Muscle of arm (tissue), 12 donors: ENCODE measurements around the gene CACNA1B. TPM values are rescaled to one million over a fixed set of nuclear protein-coding genes. Genes with fewer than 3 reads are reported as not detected.
"Not testable (repeated sequence)": the region's sequence is repeated elsewhere in the genome, so short reads cannot be mapped to it uniquely, and the experiment has no call there.

Experiments
- DNase-seq: peaks from one replicate; pipeline ENCODE4 v3.0.0-alpha.2; 2013
- polyA plus RNA-seq, 12 donors: library from polyadenylated mRNA; unstranded; fragments of 120-200 nt; gene quantifications; one replicate each; pipeline ENCODE4 v1.2.1, GENCODE V29; 2013; ENCODE audit not compliant: insufficient read length in 12 of 12

Gene CACNA1B
- polyA plus RNA-seq, 12 donors: 0.28 to 1.2 (median 0.59) TPM; not detected in 2

DNA sequence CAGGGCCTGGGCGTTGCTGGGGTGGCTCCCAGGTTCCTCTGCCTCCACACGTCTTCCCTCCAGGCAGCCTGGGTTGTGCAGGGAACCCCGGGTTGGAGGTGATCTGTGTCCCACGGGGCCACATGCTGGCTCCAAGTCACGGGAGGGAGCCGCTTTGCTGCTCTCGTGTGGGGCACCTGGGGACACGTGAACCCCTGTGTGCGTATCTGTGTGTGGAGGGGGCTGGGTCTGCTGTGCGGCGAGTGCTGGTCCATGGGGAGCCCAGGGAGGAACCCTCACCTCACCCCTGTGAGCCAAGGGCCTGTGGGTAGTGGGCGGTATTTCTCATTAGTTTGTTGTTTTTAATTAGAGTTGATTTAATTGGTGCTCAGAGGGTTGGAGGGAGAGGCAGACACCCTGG is 7.5 kb downstream of the CACNA1B start:
- DNase-seq: not testable (repeated sequence)

DNA sequence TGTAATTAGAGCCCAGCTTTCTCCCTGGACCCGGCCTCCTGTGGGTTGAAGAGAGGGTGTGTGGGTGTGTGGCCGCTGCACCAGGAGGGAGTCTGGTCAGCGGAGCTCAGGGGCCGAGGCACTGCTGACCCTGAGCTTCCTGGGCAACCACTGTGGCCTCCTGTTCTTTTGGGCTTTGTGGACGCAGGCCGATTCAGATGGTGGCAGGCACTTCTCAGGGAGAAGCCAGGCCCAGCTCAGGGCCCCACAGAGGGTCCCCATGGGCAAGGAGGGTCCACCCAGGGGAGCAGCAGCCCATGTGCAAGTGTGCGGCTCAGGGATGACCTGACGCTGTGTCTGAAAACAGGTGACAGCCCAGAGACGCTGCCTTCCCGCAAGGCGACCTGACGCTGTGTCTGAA is 11.0 kb downstream of the CACNA1B start:
- not testable (repeated sequence) for DNase-seq

DNA sequence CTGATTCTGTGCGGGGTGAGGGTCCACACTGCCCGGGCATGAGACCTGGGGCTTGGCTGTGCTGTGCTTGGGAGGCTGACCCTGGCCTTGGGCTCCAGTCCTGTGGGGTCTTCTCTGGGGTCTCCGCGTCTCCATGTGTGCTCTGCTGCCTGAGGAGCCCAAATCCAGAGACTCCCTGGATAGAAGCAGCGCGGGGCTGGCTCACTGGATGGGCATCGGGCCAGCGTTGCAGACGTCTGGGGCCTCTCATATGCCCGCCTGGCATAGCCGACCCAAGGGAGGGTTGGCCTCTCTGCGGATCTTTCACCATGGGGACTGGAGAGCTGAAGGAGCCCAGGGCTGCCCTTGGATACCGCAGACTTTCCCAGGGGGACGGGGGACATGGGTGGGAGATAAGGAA is 12.4 kb downstream of the CACNA1B start:
- not testable (repeated sequence) for DNase-seq

DNA sequence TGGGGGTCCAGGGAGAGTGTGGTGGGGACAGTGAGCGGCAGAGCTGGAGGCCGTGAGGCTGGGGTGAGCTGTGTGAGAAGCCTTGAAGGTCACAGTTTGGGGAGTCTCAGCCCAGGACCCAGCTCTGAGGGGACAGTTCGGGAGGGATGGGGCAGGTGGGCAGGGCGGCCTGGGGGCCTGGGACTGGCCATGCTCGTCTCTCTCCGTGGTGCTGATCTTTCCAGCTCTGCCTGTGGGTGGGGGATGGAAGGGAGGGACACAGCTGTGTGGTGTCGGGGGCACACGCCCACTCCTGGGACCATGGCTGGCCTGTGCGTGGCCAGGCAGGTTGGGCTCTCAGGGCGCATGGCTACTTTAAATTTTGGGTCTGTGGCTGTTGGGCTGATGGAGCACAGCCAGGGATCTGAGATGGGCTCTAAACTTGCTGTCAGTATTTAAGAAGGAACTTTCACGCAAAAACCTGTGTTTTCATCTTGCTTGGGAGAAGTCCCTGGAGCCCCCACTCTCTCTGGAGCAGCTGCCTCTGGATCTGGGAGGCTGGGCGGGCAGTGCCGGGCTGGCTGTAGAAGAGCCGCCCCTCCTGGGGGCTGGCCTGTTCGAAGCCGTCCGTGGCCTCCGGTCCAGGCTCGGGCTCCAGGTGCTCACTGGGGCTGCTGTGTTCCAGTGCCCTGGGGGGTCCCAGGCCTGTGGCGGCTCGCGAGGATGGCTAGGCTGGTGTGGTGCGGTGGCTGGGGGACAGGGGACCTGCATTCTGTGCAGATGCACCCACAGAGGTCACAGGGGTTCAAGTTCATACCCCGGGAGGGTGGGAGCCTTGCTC is 13.4 kb downstream of the CACNA1B start:
- DNase-seq: not testable (repeated sequence)

DNA sequence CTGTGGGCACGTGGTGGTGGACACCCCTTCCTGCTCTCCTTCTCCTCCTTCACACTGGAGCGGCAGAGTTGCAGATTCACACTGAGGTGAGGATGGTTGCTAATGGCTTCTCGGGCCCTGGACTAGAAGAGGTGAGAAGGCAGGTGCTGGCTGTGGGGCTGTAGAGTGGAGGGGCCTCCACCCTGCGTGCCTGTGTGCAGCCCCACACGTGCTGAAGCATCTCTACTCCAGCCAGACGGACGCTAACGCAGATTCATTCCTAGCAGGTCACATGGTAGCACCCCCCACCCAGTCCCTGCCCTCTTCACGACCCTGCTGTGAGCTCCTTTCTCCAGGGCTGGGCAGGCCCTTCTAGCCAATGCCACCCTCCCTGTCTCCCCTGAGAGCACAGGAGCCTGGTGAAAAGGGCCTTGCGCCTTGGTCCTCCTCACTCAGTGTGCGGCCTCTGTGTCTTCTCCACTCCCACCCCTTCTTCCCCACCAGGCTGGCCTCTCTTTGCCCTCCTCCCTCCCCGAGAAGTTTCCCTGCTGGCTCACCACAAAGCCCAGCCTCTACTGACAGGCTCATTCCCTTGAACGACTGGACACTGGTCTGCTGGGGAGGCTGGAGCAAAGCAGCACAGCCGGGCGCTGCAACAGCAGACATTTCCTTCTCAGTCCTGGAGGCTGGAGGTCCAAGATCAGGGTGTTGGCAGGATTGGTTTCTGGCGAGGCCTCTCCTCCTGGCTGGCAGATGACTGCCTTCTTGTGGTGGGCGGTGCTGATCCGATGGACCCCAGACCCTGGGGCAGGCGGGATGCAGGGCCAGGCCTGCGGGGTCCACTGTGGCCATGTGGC is 14.2 kb downstream of the CACNA1B start:
- DNase-seq: no peak

DNA sequence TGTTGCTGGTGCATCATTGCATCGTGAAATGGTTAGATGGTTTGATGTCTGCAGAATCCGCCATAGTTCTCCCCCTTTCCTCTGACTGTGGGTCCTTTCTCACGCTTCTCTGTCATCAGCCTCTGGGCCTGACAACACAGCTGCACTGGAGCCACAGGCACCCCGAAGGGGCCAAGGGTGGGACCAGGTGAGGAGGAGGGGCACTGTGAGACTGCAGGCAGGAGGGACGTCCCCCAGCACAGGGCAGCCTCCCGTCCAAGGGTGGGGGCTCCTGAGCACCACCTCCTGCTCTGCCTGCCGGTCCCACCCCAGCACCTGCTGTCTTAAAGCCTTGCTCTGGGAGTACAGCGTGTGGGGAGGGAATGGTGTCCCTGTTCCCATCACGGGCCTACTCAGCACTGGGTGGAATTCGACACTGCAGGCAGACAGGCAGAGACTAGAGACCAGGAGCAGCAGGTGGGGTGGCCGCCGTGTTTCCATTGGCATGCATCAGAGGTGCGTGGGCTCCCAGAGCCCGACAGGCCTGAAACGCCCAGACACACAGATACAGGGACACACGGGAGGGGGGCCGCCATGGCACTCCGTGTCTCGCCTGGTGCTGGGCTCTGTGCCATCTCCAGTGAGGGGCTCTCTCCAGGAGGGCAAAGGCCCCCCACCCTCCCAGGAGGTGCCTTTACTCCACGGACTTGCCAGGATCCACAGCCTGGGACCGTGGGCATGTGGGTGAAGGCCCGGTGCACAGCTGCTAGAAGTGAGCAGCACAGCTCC is 15.0 kb downstream of the CACNA1B start:
- no peak for DNase-seq

DNA sequence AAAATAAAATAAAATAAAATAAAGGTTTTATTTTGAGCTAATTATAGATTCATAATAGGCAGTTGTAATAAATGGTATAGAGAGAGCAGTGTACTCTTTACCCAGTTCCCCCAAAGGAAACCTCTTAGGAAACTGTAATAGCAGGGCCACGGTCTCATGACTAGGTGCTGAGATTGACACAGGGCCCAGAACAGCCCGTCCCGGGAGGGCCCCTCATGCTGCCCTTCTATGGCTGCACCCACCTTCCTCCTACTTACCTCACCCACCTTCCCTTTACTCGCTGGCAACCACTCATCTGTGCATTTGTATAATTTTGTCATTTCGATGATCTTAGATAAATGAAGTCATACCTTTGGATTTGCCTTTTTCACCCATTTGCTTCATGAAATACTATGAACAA is 16.1 kb downstream of the CACNA1B start:
- DNase-seq: no peak

DNA sequence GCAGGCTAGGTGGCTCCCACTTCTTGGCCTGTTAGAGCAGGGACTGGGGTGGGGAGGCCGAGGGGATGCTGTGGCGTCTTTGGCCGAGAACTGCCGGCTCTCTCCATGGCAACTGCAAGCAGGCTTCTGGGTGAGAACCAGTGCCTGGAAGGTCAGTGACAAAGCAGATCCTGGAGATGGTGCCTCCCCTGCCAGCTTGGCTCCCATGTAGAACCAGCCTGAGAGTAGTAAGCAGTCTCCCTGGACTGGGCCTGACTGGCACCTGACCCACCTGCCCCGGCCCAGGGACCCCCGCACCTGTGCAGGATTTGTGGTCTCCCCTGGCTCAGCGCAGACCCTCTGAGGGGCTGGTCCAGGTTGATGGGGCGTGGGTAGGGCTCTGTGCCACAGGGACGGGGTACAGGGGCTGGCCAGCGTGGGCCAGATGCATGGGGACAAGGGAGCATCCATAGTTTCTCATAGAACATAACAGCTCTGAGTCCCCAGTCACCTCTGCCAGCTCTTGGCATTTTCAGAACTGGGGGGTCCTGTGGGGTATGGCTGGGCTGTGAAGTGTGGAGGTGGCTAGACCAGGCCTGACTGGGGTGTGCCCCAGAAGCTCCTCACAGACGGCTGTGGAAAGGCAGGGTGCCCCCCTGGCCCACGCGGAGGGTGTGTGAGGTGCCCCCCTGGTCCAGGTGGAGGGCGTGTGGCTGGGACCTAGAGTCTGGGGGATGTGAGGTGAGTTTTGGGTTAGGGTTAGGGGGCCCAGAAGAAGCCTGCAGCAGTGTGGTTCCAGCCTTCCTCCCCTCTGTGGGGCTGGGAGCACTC is 22.2 kb downstream of the CACNA1B start:
- DNase-seq: no peak

DNA sequence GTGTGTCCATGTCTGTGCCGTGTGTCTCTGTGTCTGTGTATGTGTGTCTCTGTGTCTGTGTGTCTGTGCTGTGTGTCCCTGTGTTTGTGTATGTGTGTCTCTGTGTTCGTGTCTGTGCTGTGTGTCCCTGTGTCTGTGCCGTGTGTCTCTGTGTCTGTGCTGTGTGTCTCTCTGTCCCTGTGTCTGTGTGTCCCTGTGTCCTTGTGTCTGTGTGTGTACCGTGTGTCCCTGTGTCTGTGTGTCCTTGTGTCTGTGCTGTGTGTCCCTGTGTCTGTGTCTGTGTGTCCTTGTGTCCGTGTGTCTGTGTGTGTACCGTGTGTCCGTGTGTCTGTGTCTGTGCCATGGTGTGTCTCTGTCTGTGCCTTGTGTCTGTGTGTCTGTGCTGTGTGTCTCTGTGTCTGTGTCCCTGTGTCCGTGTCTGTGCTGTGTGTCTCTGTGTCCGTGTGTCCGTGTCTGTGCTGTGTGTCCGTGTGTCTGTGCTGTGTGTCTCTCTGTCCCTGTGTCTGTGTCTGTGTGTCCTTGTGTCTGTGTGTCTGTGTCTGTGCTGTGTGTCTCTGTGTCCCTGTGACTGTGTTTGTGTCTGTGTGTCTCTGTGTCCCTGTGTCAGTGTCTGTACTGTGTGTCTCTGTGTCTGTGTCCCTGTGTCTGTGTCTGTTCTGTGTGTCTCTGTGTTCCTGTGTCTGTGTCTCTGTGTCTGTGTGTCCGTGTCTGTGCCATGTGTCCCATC is 23.2 kb downstream of the CACNA1B start:
- no peak for DNase-seq

DNA sequence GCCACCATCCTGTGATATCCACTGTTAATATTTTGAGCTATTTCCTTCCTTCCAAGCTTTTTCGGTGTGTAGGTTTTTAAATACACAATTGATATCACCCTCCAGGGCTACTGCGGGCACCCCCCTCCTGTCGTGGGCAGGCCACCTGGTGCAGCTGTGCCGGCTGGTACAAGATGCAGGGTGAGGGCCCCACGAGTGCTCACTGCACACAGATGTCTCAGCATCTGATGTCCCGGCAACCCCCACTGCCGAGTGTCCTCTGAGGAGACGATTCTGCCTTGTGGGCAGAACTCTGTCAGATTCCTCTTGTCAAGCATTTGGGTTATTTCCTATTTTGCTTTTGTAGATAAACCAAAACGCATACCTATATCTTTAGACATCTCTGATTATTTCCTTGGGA is 25.1 kb downstream of the CACNA1B start:
- no peak for DNase-seq

DNA sequence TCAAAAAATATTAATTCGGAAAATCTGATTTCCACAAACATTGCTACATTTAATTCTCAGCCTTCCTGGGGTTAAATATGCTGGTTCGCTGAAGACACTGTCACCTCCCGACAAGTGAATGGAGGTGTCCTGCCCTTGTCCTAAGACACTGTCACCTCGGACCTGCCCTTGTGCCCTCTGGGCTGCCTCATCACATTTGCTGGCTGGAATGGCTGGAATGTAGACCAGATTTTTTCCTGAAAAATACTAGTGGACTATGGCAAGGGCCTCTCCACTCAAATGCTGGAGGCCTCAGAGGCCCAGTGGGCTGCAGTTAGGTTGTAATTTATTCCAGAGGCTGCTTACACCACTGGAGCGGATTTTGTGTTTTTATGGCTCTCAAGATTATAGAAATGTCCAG is 28.2 kb downstream of the CACNA1B start:
- DNase-seq: no peak

DNA sequence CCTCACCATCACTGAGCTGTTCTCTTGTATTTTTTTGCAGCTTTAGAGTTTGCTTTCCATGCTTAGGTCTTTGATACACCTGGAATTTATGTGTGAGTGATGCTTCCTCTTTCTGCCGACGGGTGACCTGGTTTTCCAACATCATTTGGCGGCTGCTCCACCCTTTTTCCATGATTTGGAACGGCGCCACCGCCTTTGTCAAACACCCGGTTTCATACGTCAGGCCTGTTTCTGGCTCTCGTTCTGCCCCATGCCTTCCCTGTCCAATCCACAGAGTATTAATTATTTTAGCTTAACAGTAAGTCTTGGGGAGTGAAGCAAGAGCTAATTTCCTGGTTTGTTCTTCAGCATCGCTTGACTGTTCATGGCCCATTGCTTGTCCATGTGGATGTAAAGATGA is 30.2 kb downstream of the CACNA1B start:
- DNase-seq: no peak

DNA sequence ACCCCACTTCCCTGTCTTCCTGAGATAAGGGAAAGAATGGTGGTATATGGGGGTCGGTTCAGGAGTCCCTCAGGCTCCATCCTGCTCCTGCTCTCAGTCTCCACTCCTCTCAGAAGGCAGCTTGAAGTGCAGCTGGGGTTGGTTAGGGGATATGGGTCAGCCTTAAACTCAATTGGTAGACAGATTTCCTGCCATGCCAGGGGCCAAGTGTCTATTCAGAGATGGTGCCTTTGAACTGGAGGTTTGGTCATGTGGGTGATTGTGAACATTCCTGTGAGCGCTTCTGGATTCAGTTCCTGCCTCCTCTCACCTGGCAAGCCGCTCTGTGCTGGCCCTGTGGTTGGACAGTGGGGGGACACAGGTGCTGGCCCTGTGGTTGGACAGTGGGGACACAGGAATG is 35.1 kb downstream of the CACNA1B start:
- DNase-seq: no peak

DNA sequence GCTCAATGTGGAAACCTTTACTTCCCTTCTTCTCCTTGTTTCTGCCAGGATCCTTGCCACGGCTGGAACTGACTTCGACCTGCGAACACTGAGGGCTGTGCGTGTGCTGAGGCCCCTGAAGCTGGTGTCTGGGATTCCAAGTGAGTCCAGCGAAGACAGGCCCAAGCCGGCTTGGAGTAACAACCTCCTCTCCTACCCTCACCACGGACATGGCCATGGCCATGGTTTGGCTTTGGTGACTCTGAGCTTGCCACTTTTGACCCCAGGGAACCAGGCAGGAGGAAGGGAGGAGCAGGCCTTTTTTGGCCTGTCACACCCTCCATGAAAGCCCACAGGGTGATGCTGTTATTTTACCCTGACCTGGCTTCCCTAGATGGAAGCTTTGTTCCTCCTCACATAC is 35.5 kb downstream of the CACNA1B start:
- DNase-seq: no peak

DNA sequence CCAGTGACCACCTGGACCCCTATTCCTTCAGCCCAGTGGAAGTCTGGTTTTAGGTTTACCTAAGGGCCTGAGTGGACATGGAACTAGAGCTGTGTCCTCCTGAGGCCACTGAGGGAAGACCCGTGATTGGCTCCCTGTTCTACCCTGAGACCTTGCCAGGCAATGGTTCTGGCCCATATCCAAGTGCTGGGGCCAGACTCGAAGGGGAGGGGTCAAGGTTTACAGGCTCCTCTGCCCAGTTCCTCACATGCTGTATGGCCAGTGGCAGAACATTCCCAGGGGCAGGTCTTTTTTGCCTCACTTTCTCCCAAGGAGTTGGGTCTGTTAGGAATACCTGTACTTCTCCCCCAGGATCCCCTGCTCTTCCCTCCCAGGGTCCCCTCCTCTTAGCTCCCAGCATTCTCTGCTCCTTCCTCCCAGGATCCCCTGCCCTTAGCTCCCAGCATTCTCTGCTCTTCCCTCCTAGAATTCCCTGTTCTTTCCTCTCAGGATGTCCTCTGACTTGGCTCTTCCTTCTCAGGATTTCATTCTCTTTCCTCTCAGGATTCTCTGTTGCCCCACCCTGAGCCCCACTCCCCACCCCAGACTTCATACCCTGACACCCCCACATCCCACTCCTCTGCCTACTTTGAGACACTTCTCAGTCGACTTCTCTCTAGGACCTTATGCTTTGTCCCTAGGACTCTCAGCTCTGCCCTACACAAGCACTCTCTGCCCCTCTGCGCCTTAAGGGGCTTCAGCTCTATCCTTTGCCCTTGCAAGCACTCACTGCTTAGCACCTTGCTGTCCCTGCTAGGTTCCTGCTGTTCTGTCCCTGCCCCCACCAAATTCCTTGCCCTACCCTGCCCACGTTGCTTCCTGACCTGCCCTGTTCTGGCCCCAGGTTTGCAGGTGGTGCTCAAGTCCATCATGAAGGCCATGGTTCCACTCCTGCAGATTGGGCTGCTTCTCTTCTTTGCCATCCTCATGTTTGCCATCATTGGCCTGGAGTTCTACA is 36.5 kb downstream of the CACNA1B start:
- DNase-seq: no peak

DNA sequence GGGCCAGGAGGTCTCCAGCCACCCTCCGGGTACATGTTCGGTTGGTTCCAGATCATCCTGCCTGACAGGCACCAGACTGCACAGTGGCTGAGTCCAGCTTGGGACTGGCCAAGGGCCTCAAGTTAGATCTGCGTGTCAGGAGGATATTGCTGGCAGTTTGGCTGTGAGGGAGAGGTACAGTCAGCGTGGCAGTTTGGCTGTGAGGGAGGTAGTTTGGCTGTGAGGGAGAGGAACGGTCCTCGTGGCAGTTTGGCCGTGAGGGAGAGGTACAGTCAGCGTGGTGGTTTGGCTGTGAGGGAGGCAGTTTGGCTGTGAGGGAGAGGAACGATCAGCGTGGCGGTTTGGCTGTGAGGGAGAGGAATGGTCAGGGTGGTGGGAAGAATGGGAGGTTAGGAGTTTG is 39.0 kb downstream of the CACNA1B start:
- no peak for DNase-seq

DNA sequence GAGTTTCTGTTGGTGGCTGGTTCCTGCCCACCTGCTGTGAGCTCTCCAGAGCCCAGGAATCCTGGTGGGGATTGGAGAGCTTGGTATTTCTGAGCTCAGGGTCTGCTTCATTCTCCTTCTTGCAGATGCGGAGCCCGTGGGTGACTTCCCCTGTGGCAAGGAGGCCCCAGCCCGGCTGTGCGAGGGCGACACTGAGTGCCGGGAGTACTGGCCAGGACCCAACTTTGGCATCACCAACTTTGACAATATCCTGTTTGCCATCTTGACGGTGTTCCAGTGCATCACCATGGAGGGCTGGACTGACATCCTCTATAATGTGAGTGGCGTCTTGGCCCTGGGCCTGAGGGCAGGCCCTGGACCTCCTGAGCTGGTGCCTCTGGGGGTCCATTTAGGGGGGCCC is 39.5 kb downstream of the CACNA1B start:
- DNase-seq: no peak

DNA sequence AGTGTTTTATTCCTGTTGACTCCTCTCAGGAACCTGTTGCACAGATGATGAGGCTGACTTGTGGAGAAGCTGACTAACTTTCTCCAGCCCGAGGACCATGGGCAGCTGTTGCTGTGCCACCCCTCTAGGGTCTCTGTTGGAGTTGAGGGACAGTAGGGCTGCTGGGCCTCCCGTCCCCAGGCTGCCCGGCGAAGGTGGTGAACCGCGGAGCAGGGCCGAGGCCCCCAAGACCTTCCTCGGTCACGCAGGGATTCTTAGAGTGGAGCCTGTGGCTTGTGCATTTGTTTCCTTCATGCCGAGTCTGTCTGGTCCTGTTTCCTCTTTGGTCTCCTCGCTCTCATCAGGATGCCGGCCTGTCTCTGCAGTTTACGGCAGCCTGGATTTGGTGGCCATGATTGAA is 40.2 kb downstream of the CACNA1B start:
- DNase-seq: no peak

DNA sequence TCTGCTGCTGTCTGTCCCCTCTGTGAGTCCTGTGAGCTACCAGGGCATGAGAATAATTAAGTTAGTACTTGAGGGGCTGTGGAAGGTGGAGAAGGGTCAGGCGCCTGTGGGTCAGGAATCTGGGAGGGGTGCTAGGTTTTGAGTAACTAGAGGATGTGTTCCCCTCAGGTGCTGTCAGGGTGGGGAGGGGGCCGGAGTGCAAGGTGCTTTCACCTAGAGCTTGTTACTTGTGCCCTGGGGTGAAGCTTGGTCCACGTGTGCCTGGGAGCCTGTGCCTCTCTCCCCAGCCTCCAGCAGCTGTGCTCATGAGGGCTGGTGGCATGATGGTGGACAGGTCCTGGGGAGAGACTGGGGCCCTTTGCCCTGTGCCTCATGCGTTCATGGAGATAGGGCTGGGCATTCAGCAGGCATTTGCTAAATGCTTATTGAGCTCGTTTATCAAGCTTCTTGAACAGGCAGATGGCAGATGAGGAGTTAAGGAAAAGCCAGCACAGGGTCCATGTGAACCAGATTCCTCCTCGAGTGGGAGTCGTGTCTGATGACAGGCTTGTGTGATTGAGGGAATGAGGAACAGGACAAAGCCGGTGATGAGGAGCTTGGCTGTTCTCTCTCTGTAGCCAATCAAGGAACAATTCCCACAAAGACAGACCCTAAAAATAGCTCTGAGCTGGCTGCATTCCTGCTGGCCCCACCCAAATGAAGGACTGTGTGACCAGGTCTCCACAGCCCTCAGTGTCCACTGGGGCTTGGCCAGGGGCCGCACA is 40.9 kb downstream of the CACNA1B start:
- DNase-seq: peak; percentile 8
